WI38 (cell line): ENCODE results near the gene HS1BP3.

ENCODE experiments used
- H3K4me3 ChIP-seq: 2 replicates; pipeline ENCODE4 v1.5.1; 2011; ENCODE audit warnings: low read depth, mild to moderate bottlenecking, control low read depth, low read length
- CTCF ChIP-seq: IDR thresholded peaks from 2 replicates; pipeline ENCODE4 v1.5.1; 2012; ENCODE audit warnings: low read depth, mild to moderate bottlenecking, control low read depth, low read length

The HS1BP3 gene, protein sequence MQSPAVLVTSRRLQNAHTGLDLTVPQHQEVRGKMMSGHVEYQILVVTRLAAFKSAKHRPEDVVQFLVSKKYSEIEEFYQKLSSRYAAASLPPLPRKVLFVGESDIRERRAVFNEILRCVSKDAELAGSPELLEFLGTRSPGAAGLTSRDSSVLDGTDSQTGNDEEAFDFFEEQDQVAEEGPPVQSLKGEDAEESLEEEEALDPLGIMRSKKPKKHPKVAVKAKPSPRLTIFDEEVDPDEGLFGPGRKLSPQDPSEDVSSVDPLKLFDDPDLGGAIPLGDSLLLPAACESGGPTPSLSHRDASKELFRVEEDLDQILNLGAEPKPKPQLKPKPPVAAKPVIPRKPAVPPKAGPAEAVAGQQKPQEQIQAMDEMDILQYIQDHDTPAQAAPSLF

GRCh38 chr2:20650877-20651730 lies at the start of gene HS1BP3:
Gene HS1BP3, minus strand, starts transcription at chr2:20651098. Its CDS starts 35 bp downstream, at chr2:20651063.
- TF ChIP-seq CTCF, result peak; percentile 39; the same call in 1 of the 2 replicates

DNA sequence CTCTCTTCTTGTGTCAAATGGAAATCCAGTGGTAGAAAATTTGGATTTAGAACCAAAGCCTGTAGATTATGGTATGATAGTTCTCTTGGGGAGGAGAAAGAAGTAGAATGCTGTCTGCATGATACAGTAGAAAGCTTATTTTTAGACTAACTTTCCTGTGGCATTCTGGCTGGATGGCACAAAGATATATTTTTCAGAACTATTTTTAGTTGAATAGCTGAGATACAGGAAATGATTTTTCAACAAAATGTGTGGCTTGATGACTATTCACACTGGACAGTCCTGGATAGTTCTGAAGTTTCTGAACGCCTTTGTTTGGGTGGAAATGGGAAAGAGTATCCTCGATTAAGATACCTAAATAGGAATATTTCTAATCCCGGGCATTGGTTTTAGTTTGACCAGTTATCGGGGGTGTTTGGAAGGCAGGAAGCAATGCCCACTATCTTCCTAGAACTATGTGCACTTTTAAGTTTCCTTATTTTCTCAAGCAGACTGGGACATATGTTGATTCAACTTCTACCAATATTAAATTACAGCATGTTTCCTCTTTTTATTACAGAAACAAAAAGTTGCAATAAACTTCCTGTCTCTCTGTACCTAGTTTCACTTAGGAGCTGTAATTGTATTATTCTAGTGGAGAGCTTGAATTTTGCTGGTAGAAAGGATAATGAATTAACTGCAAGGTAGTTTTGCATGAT lies 48.2 kb upstream of the HS1BP3 start:
- TF ChIP-seq CTCF, result no peak
- H3K4me3 ChIP-seq, result no peak overlapping the region

More at GRCh38 chr2:20650877-20651730, at the start of gene HS1BP3:
- H3K4me3 ChIP-seq, result peak within 1 kb of the TSS; percentile 89

DNA sequence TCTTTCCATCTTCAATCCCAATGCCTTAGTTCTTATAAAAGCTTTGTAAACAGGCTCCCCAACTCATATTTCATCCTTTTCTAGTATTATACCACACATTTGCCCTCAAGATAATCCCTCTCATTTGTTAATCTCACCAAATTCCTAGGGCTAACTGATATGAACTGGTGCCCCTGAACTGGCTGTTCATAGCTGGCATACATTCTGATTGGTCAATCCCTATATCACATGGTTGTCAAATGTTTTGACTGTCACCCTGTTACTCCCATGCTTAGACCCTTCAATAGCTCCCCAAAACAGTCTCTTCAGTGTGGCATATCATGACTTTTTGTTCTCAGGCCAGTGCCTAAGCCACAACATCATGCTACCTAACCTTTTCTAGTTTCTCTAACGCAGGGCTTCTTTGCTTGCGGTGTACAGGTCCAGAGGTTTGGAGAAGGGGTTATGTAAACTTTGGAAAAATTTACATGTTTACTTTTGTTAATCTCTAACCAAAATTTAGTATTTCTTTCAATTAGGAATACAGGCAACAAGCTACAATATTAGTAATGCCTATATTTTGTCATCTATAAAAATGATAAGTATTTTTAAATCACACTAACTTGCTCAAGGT lies 46.5 kb upstream of the HS1BP3 start:
- no peak for TF ChIP-seq CTCF
- no peak overlapping the region for H3K4me3 ChIP-seq

- no peak for TF ChIP-seq CTCF
These were observed 45.5 kb upstream of the HS1BP3 start for GRCh38 chr2:20696366-20696765.

DNA sequence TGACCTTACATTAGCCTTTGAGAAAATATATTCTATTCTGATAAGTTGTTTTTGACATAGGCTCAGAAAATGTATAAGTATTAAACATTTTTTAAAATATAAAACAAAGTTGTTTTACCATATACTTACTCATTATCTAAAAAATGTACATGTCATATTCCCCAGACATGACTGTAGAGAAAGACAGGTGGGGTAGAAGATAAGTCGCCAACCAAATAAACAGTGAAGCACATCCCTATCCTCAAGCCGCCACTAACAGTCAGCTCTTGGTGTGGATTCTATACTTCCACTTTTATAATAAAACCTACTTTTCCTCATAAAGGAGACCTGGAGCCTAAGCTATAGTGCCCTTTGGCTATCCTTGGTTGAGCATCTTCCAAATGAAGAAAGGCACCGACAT lies 42.4 kb upstream of the HS1BP3 start:
- no peak overlapping the region for H3K4me3 ChIP-seq
- no peak for TF ChIP-seq CTCF

More at GRCh38 chr2:20696366-20696765, 45.5 kb upstream of the HS1BP3 start:
- H3K4me3 ChIP-seq, result no peak overlapping the region

DNA sequence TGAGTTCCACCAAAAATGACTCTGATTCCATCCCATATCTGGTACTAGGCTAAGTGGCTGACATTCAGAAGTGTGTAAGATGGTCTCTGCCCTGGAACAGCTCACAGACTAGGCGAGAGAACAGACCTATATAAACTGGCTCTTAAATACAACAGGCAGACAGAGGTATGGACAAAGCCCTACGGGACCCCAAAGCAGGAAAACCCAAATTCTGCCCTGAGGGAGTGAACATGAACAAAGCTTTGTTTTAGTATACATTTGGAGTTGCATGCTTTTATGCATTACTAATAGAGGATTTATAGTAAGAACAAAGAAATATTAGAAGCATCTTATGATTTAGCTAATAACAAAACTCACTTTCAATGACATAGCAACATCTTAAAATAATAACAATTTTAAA lies 41.2 kb upstream of the HS1BP3 start:
- no peak for TF ChIP-seq CTCF
- H3K4me3 ChIP-seq, result no peak overlapping the region
